H9 (cell line): ENCODE measurements around the gene MUC5B. TPM values are rescaled to one million over a fixed set of nuclear protein-coding genes. Genes with fewer than 3 reads are reported as not detected.

Experiments used
- DNase-seq: peaks from one replicate; pipeline ENCODE4 v3.0.0-alpha.2; 2017
- H2AFZ ChIP-seq: one replicate; pipeline ENCODE4 v1.6.1; 2013; ENCODE audit warnings: mild to moderate bottlenecking, low read length, control low read depth, moderate library complexity
- H2AK5ac ChIP-seq: 2 replicates; pipeline ENCODE4 v1.6.1; 2013; ENCODE audit warnings: low read length, control low read depth, mixed read lengths; ENCODE audit not compliant: insufficient read length
- H2BK120ac ChIP-seq: one replicate; pipeline ENCODE4 v1.6.1; 2013; ENCODE audit warnings: low read depth, mild to moderate bottlenecking, low read length, control low read depth, inconsistent platforms; ENCODE audit not compliant: poor library complexity, severe bottlenecking
- H2BK12ac ChIP-seq: 2 replicates; pipeline ENCODE4 v1.6.1; 2013; ENCODE audit warnings: low read length, control low read depth, mixed read lengths, low read depth; ENCODE audit not compliant: insufficient read length
- H2BK15ac ChIP-seq: 2 replicates; pipeline ENCODE4 v1.6.1; 2013; ENCODE audit warnings: low read depth, low read length, control low read depth
- H2BK20ac ChIP-seq: one replicate; pipeline ENCODE4 v1.6.1; 2013; ENCODE audit warnings: low read depth, mild to moderate bottlenecking, low read length, control low read depth, inconsistent platforms; ENCODE audit not compliant: poor library complexity, severe bottlenecking
- H2BK5ac ChIP-seq: 2 replicates; pipeline ENCODE4 v1.6.1; 2013; ENCODE audit warnings: low read length, control low read depth, mixed read lengths; ENCODE audit not compliant: insufficient read length
- H3K14ac ChIP-seq: 2 replicates; pipeline ENCODE4 v1.6.1; 2013; ENCODE audit warnings: low read length, control low read depth; ENCODE audit not compliant: insufficient read depth
- H3K18ac ChIP-seq: 2 replicates; pipeline ENCODE4 v1.6.1; 2013; ENCODE audit warnings: low read depth, mild to moderate bottlenecking, mixed read lengths, low read length, control low read depth; ENCODE audit not compliant: insufficient read length
- H3K23ac ChIP-seq: 2 replicates; pipeline ENCODE4 v1.6.1; 2013; ENCODE audit warnings: low read length, control low read depth, mixed read lengths, low read depth; ENCODE audit not compliant: insufficient read length
- H3K23me2 ChIP-seq: 2 replicates; pipeline ENCODE4 v1.6.1; 2013; ENCODE audit warnings: low read depth, mild to moderate bottlenecking, mixed read lengths, low read length, control low read depth; ENCODE audit not compliant: insufficient read length, poor library complexity, severe bottlenecking
- H3K27ac ChIP-seq: 2 replicates; pipeline ENCODE4 v1.5.1; 2013; ENCODE audit warnings: low read length, control low read depth, mixed read lengths, low read depth; ENCODE audit not compliant: insufficient read length
- H3K27me3 ChIP-seq: 2 replicates; pipeline ENCODE4 v1.6.1; 2013; ENCODE audit warnings: low read length, control low read depth, inconsistent platforms; ENCODE audit not compliant: insufficient read depth
- H3K4ac ChIP-seq: 2 replicates; pipeline ENCODE4 v1.6.1; 2013; ENCODE audit warnings: low read depth, mild to moderate bottlenecking, control low read depth, inconsistent platforms, low read length, moderate library complexity
- H3K4me1 ChIP-seq: 2 replicates; pipeline ENCODE4 v1.6.1; 2013; ENCODE audit warnings: low read length, control low read depth, inconsistent platforms; ENCODE audit not compliant: insufficient read depth
- H3K4me2 ChIP-seq: 2 replicates; pipeline ENCODE4 v1.6.1; 2013; ENCODE audit warnings: low read length, control low read depth, mixed read lengths; ENCODE audit not compliant: insufficient read length, insufficient read depth
- H3K56ac ChIP-seq: 2 replicates; pipeline ENCODE4 v1.6.1; 2013; ENCODE audit warnings: low read depth, mild to moderate bottlenecking, mixed read lengths, low read length, control low read depth; ENCODE audit not compliant: insufficient read length
- H3K79me1 ChIP-seq: 2 replicates; pipeline ENCODE4 v1.6.1; 2013; ENCODE audit warnings: low read depth, mild to moderate bottlenecking, moderate library complexity, low read length, control low read depth, inconsistent platforms; ENCODE audit not compliant: insufficient read depth, poor library complexity, severe bottlenecking
- H3K79me2 ChIP-seq: 2 replicates; pipeline ENCODE4 v1.6.1; 2013; ENCODE audit warnings: low read length, control low read depth, inconsistent platforms; ENCODE audit not compliant: insufficient read depth
- H3K9ac ChIP-seq: 2 replicates; pipeline ENCODE4 v1.6.1; 2013; ENCODE audit warnings: low read length, control low read depth, mixed read lengths; ENCODE audit not compliant: insufficient read length; ENCODE audit errors: extremely low read depth
- H3K9me3 ChIP-seq: one replicate; pipeline ENCODE4 v1.6.1; 2013; ENCODE audit warnings: low read depth, low read length, inconsistent platforms; ENCODE audit not compliant: control insufficient read depth
- H3T11ph ChIP-seq: one replicate; pipeline ENCODE4 v1.6.1; 2013; ENCODE audit warnings: mild to moderate bottlenecking, low read length, control low read depth, inconsistent platforms
- H4K20me1 ChIP-seq: one replicate; pipeline ENCODE4 v1.6.1; 2013; ENCODE audit not compliant: control insufficient read depth, insufficient read length, insufficient read depth
- H4K5ac ChIP-seq: 2 replicates; pipeline ENCODE4 v1.6.1; 2013; ENCODE audit warnings: low read depth, mild to moderate bottlenecking, mixed read lengths, low read length, control low read depth; ENCODE audit not compliant: insufficient read length
- H4K8ac ChIP-seq: replicated peaks from 2 replicates; pipeline ENCODE4 v1.6.1; 2013; ENCODE audit warnings: low read length, control low read depth, mixed read lengths, low read depth; ENCODE audit not compliant: insufficient read length
- H4K91ac ChIP-seq: 2 replicates; pipeline ENCODE4 v1.6.1; 2013; ENCODE audit warnings: low read depth, mild to moderate bottlenecking, moderate library complexity, mixed read lengths, low read length, control low read depth; ENCODE audit not compliant: insufficient read length
- H3K27ac Mint-ChIP-seq, 3 experiments: 2 replicates in 2 of 3; 3 replicates in 1 of 3; pipeline ENCODE4 v1.8.0; 2020 to 2021; ENCODE audit warnings: mixed read lengths in 3 of 3, mild to moderate bottlenecking in 1 of 3, moderate library complexity in 1 of 3
- H3K27me3 Mint-ChIP-seq: 2 replicates; pipeline ENCODE4 v1.8.0; 2021; ENCODE audit warnings: low read depth, mild to moderate bottlenecking, moderate library complexity, mixed read lengths
- H3K36me3 Mint-ChIP-seq, 3 experiments: 2 replicates in 2 of 3; 3 replicates in 1 of 3; pipeline ENCODE4 v1.8.0; 2020 to 2021; ENCODE audit warnings: low read depth in 3 of 3, mixed read lengths in 3 of 3; ENCODE audit not compliant: insufficient read depth in 1 of 3
- H3K4me1 Mint-ChIP-seq, 2 experiments: 2 replicates each; pipeline ENCODE4 v1.8.0; 2020; ENCODE audit warnings: mixed read lengths in 2 of 2
- H3K4me3 Mint-ChIP-seq, 2 experiments: 2 replicates in 1 of 2; 3 replicates in 1 of 2; pipeline ENCODE4 v1.8.0; 2020 to 2021; ENCODE audit warnings: mild to moderate bottlenecking in 2 of 2, mixed read lengths in 2 of 2, moderate library complexity in 1 of 2
- H3K9me3 Mint-ChIP-seq, 2 experiments: 2 replicates in 1 of 2; 3 replicates in 1 of 2; pipeline ENCODE4 v1.8.0; 2020; ENCODE audit warnings: mild to moderate bottlenecking in 2 of 2, mixed read lengths in 2 of 2, moderate library complexity in 1 of 2
- CTCF ChIP-seq: fragments of 200-600 bp; sonication (generic); conservative IDR thresholded peaks from 3 replicates; pipeline ENCODE4 v1.8.0; 2021; ENCODE audit warnings: antibody characterized with exemption, mild to moderate bottlenecking
- WGBS: extraction: QIAGEN DNeasy Blood & Tissue Kit; methylation state at CpG from one replicate; pipeline ENCODE4 v1.1.7; 2013; ENCODE audit warnings: missing lambda C conversion rate, low lambda C conversion rate, mixed read lengths; ENCODE audit not compliant: insufficient read length; ENCODE audit errors: extremely low coverage; 5-methylcytosine and 5-hydroxymethylcytosine counted together
- total RNA-seq: library from RNA; stranded (reverse); gene quantifications from 2 replicates; pipeline ENCODE4 v1.2.1, GENCODE V29; 2021

MUC5B gene
- total RNA-seq, 1 experiment from 2014 or later, result not detected

- H3T11ph ChIP-seq, result no peak overlapping the region
- H3K9me3 Mint-ChIP-seq, result peaks cover 12 to 22% of the 10 kb centered on the region in 2 experiments
- H2AK5ac ChIP-seq, result no peak overlapping the region
- no peak overlapping the region for H4K91ac ChIP-seq
- peaks cover 2 to 12% (median 12%) of the 10 kb centered on the region in 3 experiments; a peak in 5 of 7 replicates for H3K36me3 Mint-ChIP-seq
- peaks cover 31% of the 10 kb centered on the region for H3K27me3 Mint-ChIP-seq
- no peak for TF ChIP-seq CTCF
- H3K4ac ChIP-seq, result no peak overlapping the region
- no peak overlapping the region for H3K27ac ChIP-seq
- H3K79me1 ChIP-seq, result peaks cover 3% of the 10 kb centered on the region
- no peak overlapping the region for H2BK20ac ChIP-seq
- no peaks in the 10 kb centered on the region for H3K27me3 ChIP-seq
- H3K18ac ChIP-seq, result no peak overlapping the region
- no peaks in the 10 kb centered on the region; the same call in 1 of the 2 replicates for H3K79me2 ChIP-seq
- WGBS, result no CpG with 5 or more reads among the region's 58 CpGs
- H3K23me2 ChIP-seq, result peaks cover 6% of the 10 kb centered on the region
- no peak overlapping the region for H4K8ac ChIP-seq
- H4K5ac ChIP-seq, result no peak overlapping the region
- H3K27ac Mint-ChIP-seq, result no peak overlapping the region
- H3K56ac ChIP-seq, result no peak overlapping the region
- no peak overlapping the region for H3K9ac ChIP-seq
- no peak overlapping the region; the same call in 1 of the 2 replicates for H3K14ac ChIP-seq
- H3K4me3 Mint-ChIP-seq, result peak overlapping the region; percentile 72 to 79
- H3K4me2 ChIP-seq, result no peak overlapping the region
- no peak overlapping the region for H2BK5ac ChIP-seq
- peaks cover 11 to 16% of the 10 kb centered on the region in 2 experiments for H3K4me1 Mint-ChIP-seq
- no peak overlapping the region for H2BK120ac ChIP-seq
- H2AFZ ChIP-seq, result no peak overlapping the region
- H3K4me1 ChIP-seq, result no peaks in the 10 kb centered on the region
- no peaks in the 10 kb centered on the region for H3K9me3 ChIP-seq
- no peak overlapping the region for H3K23ac ChIP-seq
- no peaks in the 10 kb centered on the region for H4K20me1 ChIP-seq
- no peak overlapping the region for H2BK12ac ChIP-seq
- H2BK15ac ChIP-seq, result no peak overlapping the region
- no peak for DNase-seq
Measured at GRCh38 chr11:1308743-1309497, 86.1 kb downstream of the MUC5B start.
